ENCODE measurements around the gene SLC3A2. TPM values are rescaled to one million over a fixed set of nuclear protein-coding genes. Genes with fewer than 3 reads are reported as not detected.

The SLC3A2 gene
- total and polyA plus RNA-seq, 11 donors: 26.6 to 103 (median 59.1) TPM

DNA sequence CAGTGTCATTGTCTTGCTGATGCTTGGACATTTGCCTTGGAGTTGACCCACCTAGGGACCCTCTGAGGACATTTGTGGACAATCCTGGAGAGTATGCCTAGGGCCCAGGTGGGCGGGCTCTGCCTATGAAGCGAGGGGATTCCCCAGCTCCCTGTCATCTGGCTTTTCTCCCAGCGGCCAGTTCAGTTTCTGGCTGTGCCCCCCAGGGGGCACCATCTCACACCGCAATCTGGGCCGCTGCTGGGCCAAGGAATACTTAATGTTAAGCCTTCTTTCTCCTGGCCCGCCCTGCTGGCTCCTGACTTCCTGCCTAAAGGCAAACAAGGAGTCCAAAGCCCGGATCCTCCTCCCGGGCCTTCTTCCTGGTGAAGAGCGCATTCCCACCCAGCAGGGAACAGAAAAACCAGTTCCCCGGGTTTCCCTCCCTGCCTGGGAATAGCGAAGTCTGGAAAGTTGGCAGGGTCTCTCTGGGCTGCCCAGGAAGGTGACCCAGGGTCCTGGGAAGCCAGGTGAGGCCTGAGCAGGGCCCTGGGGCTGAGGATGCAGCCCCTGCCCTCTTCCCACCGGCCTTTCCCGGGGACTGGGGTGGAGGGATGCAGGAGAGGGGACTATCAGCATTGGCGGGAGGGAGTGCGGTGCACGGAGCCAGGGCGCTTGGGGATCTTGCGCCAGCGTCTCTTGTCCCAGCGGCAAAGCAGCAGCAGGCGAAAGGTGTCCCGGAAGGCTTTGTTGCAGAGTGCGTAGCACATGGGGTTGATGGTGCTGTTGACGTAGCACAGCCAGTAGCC is 28.6 kb downstream of the SLC3A2 start:
- no peak for TF ChIP-seq POLR2A (IDR thresholded peaks at IDR 0.05)
- TF ChIP-seq, protein P1, sequence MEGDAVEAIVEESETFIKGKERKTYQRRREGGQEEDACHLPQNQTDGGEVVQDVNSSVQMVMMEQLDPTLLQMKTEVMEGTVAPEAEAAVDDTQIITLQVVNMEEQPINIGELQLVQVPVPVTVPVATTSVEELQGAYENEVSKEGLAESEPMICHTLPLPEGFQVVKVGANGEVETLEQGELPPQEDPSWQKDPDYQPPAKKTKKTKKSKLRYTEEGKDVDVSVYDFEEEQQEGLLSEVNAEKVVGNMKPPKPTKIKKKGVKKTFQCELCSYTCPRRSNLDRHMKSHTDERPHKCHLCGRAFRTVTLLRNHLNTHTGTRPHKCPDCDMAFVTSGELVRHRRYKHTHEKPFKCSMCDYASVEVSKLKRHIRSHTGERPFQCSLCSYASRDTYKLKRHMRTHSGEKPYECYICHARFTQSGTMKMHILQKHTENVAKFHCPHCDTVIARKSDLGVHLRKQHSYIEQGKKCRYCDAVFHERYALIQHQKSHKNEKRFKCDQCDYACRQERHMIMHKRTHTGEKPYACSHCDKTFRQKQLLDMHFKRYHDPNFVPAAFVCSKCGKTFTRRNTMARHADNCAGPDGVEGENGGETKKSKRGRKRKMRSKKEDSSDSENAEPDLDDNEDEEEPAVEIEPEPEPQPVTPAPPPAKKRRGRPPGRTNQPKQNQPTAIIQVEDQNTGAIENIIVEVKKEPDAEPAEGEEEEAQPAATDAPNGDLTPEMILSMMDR (IDR thresholded peaks at IDR 0.05): peak; percentile 44 to 75 (median 66)
- peaks cover 0 to 3% (median 0%) of the 10 kb centered on the region in 9 donors for H3K27me3 ChIP-seq
- H3K4me1 ChIP-seq: peaks cover 0 to 30% (median 12%) of the 10 kb centered on the region in 12 donors
- no peaks in the 10 kb centered on the region for H3K36me3 ChIP-seq
- no peaks in the 10 kb centered on the region for H3K9me3 ChIP-seq
- DNase-seq (peak; percentile 69 to 86 (median 77)), ATAC-seq (peak; percentile 66 to 88 (median 74))
- H3K4me3 ChIP-seq: peak overlapping the region in 5 of 12 donors; percentile 5 to 31 (median 18)
- intact Hi-C loops (cut with DNase I): loop anchor here in 6 of 10 donors (2.0 to 10.0 kb wide), 5 partner anchors 66 to 306 kb away; no protein-coding TSS in a partner anchor
- 49 to 62% (median 51%) methylated on average over 23 to 24 of the region's 24 CpGs for WGBS, 4 donors
- H3K27ac ChIP-seq: peak overlapping the region in 11 of 12 donors; percentile 46 to 81 (median 69)

DNA sequence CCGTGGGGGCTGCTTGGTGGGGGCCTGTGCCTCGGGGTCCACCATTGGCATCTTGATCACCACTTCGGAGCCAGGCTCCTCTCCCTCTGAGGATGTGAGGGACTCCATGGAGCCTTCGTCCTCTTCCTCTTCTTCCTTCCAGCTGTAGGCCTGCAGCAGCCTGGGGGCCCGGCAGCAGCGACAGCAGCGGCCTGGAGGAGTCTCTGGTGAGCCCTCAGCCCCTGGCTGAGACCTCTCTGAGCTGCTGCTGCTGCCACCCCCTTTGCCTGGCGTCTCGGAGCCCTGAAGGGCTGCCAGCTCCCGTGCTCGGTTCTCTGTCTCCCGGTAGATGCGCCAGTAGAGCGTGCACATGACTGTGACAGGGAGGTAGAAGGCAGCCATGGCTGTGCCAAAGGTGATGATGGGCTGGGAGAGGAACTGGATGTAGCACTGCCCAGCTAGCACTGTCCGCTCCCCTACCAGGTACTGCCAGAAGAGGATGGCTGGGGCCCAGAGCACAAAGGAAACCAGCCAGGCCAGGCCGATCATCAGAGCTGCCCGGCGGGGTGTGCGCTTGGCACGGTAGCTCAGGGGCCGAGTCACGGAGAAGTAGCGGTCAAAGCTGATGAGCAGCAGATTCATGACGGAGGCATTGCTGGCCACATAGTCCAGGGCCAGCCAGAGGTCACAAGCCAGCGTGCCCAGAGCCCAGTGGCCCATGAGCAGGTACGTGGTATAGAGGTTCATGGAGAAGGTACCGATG is 29.6 kb downstream of the SLC3A2 start:
- DNase-seq (no peak), ATAC-seq (no peak)
- 96 to 97% (median 96%) methylated on average over 26 to 27 of the region's 27 CpGs for WGBS, 4 donors
- Histone ChIP-seq H3K4me3 (no peak overlapping the region), H3K27me3 (peaks cover 0 to 3% (median 0%) of the 10 kb centered on the region in 9 donors), H3K27ac (peak overlapping the region in 1 of 12 donors; percentile 76), H3K9me3 (no peaks in the 10 kb centered on the region), H3K4me1 (peaks cover 0 to 30% (median 12%) of the 10 kb centered on the region in 12 donors), H3K36me3 (no peaks in the 10 kb centered on the region)
- intact Hi-C loops (cut with DNase I): loop anchor here in 3 of 10 donors (10.0 kb wide), 1 partner anchor 64 kb away; no protein-coding TSS in a partner anchor
- TF ChIP-seq, protein P1 (IDR thresholded peaks at IDR 0.05): no peak
- TF ChIP-seq POLR2A (IDR thresholded peaks at IDR 0.05): no peak

DNA sequence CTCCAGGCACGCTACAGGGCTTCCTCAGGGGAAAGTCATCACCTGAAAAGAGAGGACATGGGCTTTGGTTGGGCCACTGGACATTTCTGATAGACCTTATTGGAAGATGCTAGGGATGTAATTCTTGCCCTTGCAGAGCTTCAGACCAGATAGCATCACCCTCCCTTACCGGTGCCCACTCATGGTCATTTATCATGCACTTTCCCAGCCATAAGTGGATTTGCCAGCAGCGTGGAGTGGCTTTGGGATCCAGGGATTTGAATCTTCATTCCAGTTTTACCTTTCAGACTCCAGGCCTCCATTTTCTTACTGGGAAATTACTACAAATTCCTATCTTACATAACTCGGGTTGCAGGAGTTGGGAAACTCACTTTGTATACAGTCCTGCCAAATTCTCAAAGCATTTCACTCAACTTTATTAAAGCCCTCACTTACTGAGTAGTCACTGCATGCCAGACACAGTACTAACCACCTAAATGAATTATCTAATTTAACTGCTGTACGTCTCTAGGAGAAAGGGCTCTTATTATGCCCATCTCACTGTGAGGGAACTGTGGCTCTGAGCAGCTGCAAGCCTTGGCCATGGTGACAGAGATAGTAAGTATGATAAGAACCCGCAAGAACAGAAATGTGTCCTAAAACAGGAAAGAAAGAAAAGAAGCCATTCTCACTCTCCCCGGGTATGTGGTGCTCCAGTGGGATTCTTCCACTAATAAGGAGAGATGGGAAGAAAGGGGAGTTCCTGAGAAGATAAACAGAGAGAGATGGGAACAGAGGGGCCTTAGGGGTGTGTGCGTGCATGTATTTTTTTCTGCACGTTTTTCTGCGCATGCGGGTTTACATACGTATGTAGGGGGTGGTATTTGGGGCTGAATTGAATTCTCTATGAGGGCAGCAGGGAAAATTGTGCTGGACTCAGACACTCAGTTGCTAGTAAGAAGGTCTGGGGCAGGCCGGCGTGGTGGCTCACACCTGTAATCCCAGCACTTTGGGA is 30.7 kb downstream of the SLC3A2 start:
- Histone ChIP-seq H3K9me3 (no peaks in the 10 kb centered on the region), H3K4me1 (peaks cover 0 to 25% (median 12%) of the 10 kb centered on the region in 12 donors), H3K4me3 (no peak overlapping the region), H3K36me3 (no peaks in the 10 kb centered on the region), H3K27ac (no peak overlapping the region), H3K27me3 (peaks cover 0 to 3% (median 0%) of the 10 kb centered on the region in 9 donors)
- TF ChIP-seq POLR2A (IDR thresholded peaks at IDR 0.05): no peak
- TF ChIP-seq, protein P1 (IDR thresholded peaks at IDR 0.05): no peak
- 83 to 89% (median 89%) methylated on average over 14 of the region's 14 CpGs for WGBS, 4 donors
- DNase-seq (no peak), ATAC-seq (no peak)
- intact Hi-C loops (cut with DNase I): loop anchor here in 3 of 10 donors (10.0 kb wide), 1 partner anchor 63 kb away; no protein-coding TSS in a partner anchor
